GM21447 (cell line): Measurements from ENCODE around the gene COL12A1.

ENCODE experiments used
- ATAC-seq: cut with Tn5 transposase; IDR thresholded peaks from one replicate; pipeline ENCODE4 v1.9.1; 2021; ENCODE audit not compliant: unreplicated experiment

The COL12A1 gene

GRCh38 chr6:75180864-75181263 is 25.0 kb downstream of the COL12A1 start:
- no peak for ATAC-seq

- no peak for ATAC-seq
Measured at GRCh38 chr6:75178757-75179156, 27.1 kb downstream of the COL12A1 start.

GRCh38 chr6:75176076-75176582 is 29.7 kb downstream of the COL12A1 start:
- ATAC-seq = no peak

GRCh38 chr6:75171986-75172385 is 33.9 kb downstream of the COL12A1 start:
- ATAC-seq = no peak

- no peak for ATAC-seq
Measured at GRCh38 chr6:75171567-75171966, 34.3 kb downstream of the COL12A1 start.

GRCh38 chr6:75170691-75171560 is 34.9 kb downstream of the COL12A1 start:
- ATAC-seq = no peak

- no peak for ATAC-seq
Measured at GRCh38 chr6:75169689-75170586, 35.9 kb downstream of the COL12A1 start.

- no peak for ATAC-seq
Measured at GRCh38 chr6:75167851-75168250, 38.0 kb downstream of the COL12A1 start.

- no peak for ATAC-seq
Measured at GRCh38 chr6:75167325-75167724, 38.5 kb downstream of the COL12A1 start.

- no peak for ATAC-seq
Measured at GRCh38 chr6:75166773-75167172, 39.1 kb downstream of the COL12A1 start.

- ATAC-seq = no peak
Measured at GRCh38 chr6:75166236-75166635, 39.6 kb downstream of the COL12A1 start.

GRCh38 chr6:75158176-75158575 is 47.7 kb downstream of the COL12A1 start:
- no peak for ATAC-seq

GRCh38 chr6:75157336-75157735 is 48.5 kb downstream of the COL12A1 start:
- no peak for ATAC-seq

GRCh38 chr6:75156186-75156878 is 49.5 kb downstream of the COL12A1 start:
- no peak for ATAC-seq

GRCh38 chr6:75155631-75156030 is 50.2 kb downstream of the COL12A1 start:
- no peak for ATAC-seq

- ATAC-seq = no peak
Measured at GRCh38 chr6:75154973-75155372, 50.9 kb downstream of the COL12A1 start.

GRCh38 chr6:75150685-75151412 is 55.0 kb downstream of the COL12A1 start:
- no peak for ATAC-seq

- no peak for ATAC-seq
Measured at GRCh38 chr6:75149696-75150095, 56.2 kb downstream of the COL12A1 start.

- ATAC-seq = no peak
Measured at GRCh38 chr6:75149240-75149639, 56.6 kb downstream of the COL12A1 start.

GRCh38 chr6:75147512-75147911 is 58.3 kb downstream of the COL12A1 start:
- peak; percentile 89 for ATAC-seq
